TTC549 (cell line): ENCODE measurements around the gene PTCD2.
"Not testable (repeated sequence)": the region's sequence is repeated elsewhere in the genome, so short reads cannot be mapped to it uniquely, and the experiment has no call there.

Experiments used
- FAIRE-seq: peaks from 2 replicates; lab custom pipeline; 2012; peaks lifted over from hg19 to GRCh38; lab: Jason Lieb, UNC

Gene PTCD2

DNA sequence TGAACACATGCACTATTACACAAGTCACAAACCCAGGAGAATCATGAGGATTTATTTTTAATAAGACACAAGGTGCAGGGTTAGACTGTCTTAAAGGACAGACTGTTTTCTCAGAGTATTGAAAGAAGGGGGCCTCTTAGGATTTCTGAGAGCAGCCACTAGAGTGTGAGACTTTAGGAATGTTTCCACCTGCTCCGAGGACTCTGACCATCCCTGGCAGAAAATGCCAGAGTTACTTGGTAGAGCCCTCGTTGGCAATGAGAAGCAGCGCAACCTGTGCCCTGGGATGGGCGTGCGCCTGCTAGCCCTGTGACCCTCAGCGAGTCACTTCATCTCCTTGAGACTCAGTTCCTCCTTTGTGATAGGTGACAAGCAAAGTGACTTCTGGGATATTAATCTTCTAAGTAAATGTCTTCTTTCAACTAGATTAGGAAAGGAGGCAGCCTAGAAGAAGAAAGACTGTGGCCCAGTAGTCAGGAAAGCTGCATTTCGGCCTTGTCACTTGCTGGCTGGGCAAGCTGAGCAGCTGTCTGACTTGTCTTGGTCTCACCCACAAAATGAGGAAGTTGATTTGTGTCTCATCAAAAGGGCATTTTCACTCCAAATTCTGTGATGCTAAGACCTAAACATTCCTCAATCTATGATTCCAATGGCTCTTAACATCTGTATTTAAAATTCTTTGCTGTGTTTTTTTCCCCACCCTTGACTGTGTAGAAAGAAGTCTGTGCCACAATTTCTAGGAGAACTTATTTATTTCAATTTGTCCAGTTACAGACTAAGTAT, 60.5 kb downstream of the PTCD2 start:
- FAIRE-seq, result no peak

- no peak for FAIRE-seq
Observed at GRCh38 chr5:72383280-72383679, 63.1 kb downstream of the PTCD2 start.

GRCh38 chr5:72383726-72384125, 63.6 kb downstream of the PTCD2 start:
- FAIRE-seq, result no peak

- FAIRE-seq, result no peak
Observed at GRCh38 chr5:72386639-72387038, 66.5 kb downstream of the PTCD2 start.

DNA sequence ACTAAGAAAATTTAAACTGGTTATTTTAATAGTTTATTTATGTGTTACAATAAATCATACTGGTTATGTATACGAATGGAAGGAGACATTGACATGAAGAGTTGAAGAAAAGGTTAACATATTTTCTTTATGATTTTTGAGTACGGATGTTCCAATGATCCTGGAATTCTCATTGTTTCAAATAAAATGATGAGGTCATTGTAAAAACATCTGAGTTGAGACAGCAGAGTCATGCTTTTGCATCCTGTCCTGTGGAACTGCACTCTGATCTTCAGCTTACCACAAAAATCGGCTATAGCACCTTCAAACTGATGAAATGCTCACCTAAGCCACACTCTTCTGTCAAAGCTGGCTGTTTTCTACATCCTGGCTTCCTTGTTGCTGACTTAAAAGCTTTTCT, 67.8 kb downstream of the PTCD2 start:
- no peak for FAIRE-seq

DNA sequence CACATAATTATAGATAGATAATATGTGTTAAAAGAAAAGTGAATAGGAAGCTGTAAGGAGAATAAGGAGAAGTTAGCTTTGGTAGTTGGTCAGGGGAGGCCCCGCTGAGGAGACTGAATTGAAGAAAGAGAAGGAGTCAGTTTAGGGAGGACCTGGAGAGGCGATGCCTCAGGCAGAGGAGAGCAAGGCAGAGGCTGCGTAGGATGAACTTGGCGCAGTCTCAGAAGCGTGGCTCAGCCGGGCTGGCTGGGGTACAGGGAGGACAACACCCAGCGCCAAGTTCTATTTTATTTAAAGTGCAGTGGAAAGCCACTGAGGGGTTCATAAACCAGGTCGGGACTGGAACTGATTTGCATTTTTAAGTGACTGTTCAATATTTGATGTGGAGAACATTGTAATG, 68.5 kb downstream of the PTCD2 start:
- no peak for FAIRE-seq

GRCh38 chr5:72390836-72391235, 70.7 kb downstream of the PTCD2 start:
- no peak for FAIRE-seq

DNA sequence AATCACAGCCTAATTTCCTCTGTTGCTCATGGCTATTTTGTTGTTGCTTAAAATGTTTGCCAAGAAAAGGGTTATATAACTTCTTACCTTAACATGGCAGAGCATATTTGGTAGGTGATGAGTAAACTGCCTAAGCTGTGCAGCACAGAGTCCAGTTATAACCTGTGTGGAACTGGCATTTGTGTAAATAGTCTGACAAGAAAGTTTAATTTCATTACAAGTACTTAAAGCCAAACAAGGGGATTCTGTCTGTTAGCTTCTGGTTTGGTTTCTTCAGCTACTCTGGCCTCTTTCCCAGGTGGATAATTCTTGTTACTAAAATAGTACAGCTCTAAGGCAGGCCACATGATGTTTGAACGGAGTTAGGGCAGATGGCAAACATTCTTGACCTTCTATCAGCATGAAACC, 72.2 kb downstream of the PTCD2 start:
- FAIRE-seq, result no peak

GRCh38 chr5:72393052-72393451, 72.9 kb downstream of the PTCD2 start:
- no peak for FAIRE-seq

DNA sequence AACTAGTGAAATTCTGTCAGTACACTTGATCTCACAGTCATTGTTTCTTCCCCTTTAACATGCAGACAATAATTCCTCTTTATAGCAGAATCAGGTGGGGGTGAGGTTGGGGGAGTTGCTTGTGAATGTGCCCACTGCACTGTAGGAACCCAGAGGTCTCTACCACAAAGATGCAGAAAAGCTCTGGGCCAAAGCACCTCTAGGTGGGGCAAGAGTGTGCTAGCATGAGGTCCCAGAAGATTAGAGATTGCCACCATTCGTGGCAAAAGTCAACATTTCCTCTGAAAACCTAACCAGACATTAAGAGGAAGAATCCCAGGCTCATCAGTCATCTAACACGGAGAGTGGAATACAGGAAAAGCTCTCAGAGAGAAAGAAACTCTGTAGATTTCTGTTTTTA, 74.5 kb downstream of the PTCD2 start:
- no peak for FAIRE-seq

- no peak for FAIRE-seq
Observed at GRCh38 chr5:72397836-72398235, 77.7 kb downstream of the PTCD2 start.

DNA sequence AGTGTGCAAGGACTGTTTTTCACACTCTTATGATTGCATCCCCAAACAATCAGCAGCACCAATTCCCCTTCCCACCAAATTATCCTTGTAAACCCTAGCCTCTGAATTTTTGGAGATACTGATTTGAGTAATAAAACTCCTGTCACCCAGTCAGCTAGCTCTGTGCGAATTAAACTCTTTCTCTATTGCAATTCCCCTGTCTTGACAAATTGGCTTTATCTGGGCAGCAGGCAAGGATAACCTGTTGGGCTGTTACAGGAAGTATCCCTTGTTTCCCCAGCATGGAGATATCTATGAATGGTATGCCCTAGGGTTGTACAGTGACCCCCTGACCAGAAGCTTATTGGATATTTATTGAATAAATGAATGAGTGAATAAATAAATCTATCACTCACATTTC, 80.8 kb downstream of the PTCD2 start:
- no peak for FAIRE-seq

DNA sequence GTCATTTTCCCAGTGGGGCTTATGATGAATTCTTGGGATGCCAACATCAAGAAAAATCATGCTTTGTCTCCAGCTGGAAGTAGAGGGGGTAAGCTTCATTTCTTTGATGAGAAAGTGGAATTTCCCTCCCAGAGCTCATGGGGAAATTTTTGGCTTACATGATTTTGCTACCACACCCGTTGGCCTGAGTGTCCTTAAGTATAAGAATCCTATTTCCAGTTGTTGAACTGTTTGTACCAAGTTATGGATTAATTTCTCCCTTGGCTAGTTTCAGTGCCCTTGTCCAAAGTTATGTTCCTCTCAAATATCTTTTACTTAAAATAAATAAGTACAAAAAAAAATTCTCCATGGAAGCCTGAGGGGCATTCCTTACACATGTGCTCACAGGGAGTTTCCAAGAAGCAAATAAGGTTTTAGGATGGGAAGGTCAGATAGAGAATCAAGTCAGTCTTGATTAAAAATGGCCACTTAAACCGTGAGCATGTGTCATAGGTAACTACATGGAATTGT, 82.3 kb downstream of the PTCD2 start:
- no peak for FAIRE-seq

DNA sequence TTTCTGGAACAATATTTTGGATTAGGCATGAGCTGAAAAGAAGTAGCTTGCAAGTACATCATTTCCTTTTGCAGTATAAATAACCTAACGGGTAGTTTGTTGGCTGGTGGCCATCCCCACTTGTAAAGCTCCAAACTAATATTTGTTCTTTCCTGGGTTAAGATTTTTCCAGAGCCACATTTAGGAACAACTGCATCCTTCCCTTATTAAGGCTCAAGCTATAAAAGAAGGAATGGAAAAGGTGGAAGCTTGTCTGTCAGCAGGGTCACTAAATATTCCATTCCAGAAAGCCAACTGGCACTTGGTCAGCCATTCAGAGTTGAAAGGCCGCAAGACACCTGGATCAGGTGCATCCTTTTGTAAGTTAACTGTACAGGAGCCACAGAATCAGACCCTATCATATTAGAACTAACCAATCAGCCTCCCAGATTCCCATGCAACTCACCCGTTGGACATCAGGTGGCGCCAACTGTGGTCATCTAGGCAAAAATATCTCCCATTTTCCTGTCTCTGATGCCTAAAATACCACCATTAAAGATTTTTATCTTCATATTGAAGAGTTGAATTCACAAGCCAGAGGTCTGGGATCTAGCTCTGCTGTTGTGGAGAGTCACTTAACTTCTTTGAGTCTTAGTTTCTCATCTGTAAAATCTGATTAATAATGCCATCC, 82.9 kb downstream of the PTCD2 start:
- no peak for FAIRE-seq

DNA sequence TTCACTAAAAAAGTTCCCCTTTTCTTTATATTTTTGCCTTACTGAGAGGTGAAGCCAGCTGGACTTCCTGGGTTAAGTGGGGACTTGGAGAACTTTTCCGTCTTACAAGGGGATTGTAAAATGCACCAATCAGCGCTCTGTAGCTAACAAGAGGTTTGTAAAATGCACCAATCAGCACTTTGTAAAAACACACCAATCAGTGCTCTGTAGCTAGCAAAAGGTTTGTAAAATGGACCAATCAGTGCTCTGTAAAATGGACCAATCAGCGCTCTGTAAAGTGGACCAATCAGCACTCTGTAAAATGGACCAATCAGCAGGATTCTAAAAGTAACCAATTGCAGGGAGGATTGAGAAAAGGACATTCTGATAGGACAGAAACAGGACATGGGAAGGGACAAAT, 84.6 kb downstream of the PTCD2 start:
- FAIRE-seq, result not testable (repeated sequence)

DNA sequence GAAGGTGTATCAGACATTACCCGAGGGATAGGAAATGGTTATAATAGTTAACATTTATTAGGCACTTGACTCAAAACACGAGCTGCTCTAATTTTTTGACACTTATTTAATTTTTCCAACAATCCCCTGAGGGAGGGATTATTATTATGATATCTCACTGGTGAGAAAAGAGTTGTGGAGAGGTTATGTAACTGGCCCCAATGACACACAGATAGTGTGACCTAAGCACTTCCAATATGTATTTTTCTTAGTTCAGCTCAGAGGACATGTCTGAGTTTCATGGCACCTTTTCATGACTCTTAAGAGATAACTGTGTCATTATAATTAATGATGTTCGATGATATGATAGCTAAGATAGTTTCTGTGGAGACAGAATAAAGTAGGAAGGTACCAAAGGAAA, 86.9 kb downstream of the PTCD2 start:
- no peak for FAIRE-seq

DNA sequence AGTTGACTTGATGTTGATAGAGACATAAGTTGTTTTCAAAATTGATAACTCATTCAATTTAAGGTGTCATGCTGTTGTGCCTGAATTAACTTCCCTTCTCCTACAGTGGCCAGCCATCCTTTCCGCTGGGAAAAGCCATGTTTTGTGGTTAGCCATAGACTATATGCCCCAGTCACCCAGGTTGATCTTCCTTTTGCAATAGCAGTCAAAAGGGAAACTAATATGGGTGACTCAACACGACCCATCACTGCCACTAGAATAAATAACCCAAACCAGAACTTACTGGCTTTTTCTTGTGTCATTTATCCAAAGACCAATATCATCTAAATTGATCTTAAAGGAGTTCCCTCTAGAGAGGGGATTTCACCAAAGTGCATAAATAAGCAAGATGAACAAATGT, 87.4 kb downstream of the PTCD2 start:
- FAIRE-seq, result no peak

DNA sequence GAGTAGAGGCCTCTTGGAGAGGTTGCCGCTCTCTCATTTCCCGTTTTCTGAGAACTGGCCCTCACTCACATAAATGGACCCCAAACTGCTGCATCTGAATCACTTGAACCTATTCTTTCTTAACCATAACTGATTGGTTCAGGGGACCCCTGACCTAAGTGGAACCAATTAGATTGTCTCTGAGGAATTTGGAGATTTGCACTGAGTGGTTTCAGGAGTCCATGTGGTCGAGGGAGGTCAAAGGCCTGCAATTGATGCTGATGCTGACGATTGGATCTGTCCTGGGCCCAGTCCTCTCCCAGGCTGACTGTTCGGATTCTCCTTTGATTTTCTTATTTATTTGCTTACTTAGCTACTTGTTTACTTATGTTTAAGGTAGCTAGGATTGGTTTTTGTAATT, 88.0 kb downstream of the PTCD2 start:
- FAIRE-seq, result no peak

- FAIRE-seq, result no peak
Observed at GRCh38 chr5:72408603-72409002, 88.4 kb downstream of the PTCD2 start.

DNA sequence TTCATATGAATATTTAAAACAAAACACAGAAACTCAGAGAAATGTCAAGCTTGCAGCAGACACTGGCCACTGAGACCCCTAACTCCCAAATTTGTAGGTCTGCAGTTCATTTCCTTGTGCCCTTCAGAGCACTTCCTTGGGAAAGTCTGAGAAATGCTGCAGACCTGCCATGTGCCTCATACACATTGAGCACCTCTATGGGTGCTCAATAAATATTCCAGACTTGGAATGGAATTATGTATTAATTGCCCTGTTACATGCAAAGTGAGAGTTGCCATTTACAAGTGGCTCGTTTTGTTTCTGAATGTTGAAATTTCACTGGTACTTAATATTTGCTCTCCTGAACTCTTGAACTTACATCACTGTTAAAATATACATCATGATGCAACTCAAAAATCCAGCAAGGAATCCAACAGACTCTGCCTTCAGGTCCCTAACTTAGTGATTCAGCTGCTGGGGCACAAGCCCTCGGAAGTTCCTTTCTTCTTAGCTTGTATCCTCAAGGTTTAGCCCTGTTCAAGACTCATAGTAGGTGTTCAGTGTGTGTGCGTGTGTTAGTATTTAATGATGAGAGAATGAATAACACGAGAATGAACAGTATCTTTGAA, 90.6 kb downstream of the PTCD2 start:
- FAIRE-seq, result no peak

DNA sequence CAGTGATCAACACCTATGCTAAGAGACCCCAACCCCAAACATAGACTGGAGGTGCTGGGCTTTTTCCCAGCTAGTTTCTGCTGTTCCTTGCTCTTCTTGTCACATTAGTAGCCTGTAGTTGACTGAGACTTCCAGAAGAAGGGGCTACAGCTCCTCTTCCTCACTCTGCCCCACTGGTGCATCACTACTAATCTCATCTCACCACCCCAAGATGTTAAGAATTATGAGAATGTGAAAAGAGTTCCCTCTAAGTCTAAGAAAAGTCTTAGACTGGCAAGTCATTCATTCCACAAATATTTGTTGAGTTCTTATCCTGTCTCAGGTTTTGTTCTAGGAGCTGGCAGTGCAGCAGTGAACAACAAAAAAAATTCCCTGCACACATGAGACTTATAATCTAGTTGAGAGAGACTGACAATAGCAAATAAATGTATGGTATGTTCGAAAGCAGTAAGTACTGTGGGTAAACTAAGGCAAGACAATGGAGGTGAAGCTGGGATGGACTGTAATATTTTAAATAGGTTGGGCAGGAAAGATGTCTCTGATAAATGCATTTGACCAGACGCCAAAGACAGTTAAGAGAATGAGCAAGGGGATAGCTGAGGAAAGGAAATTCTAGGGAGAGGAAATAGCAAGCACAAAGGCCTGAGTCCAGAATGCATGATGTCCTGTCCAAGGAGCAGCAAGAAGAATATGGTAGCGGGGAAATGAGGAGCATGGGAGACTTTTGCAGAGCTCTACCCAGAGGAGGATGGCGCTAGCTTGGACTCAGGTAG, 92.3 kb downstream of the PTCD2 start:
- FAIRE-seq, result no peak

DNA sequence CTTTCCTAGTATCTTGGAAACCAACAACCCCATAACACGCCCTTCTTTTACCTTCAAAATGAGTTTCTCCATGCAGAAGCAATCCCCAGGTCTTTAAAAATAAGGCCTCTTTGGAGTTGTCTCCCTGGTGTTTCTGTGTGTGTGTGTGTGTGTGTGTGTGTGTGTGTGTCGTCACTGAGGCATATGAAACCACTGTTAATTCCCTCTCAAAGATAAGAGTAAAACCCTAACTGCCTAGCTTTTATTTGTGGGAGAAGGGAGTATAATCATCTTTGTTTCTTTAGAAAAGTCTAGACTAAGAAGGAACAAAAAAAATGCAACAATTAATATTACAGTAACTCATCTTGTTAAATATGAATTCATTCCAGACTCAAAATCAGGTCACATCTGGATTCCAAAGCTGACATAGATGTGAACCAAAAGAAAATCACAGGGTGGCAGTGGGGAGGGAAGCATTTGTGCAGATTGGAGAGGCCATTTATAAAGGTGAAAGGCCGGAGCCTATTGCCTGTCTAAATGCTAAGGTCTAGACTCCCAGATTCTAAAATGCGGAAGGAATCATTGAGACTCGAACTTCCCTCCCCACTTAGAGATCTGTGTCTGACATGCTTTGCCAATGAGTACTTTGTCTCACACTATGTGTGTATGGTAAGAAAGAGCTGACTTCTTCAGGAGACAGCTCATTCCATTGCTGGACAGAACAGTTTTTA, 95.6 kb downstream of the PTCD2 start:
- no peak for FAIRE-seq
